K562 (cell line): ENCODE data around the gene KCNT1. TPM values are rescaled to one million over a fixed set of nuclear protein-coding genes. Genes with fewer than 3 reads are reported as not detected.

Source experiments
- ATAC-seq: fragments of 200-7000 bp; cut with Tn5 transposase; 3 replicates; pipeline ENCODE4 v1.9.1; 2020; ENCODE audit warnings: moderate library complexity
- BruUV-seq: library from RNA; stranded (reverse); fragments of 400-500 nt; replicated peaks from 2 replicates; lab custom pipeline; 2021; lab: Mats Ljungman, UMichigan
- CTCF ChIA-PET: fragments of 300-600 bp; formaldehyde crosslinking; extraction: SDS; loops from one replicate; lab custom pipeline; 2021; ENCODE audit warnings: low intra/inter-chr PET ratio; lab: Yijun Ruan, JAX
- POLR2A ChIA-PET: fragments of 300-600, 350-650 bp; sonication (Branson Sonifier 250); formaldehyde crosslinking; extraction: SDS; loops from one replicate; lab custom pipeline; 2021; ENCODE audit warnings: antibody characterized with exemption, inconsistent platforms; lab: Yijun Ruan, JAX
- DNase-seq, 4 experiments: peaks; one replicate each; pipeline versions ENCODE4 v3.0.0 to v3.0.0-alpha.2; 2011 to 2018; ENCODE audit warnings: low spot score in 3 of 4, mixed read lengths in 3 of 4; ENCODE audit errors: extremely low read depth in 1 of 4
- FAIRE-seq: peaks from 2 replicates; lab custom pipeline; 2011; peaks lifted over from hg19 to GRCh38; lab: Jason Lieb, UNC
- H2AFZ ChIP-seq: 2 replicates; pipeline ENCODE4 v1.6.0; 2011; ENCODE audit warnings: low read depth, low read length, control low read depth, inconsistent platforms
- H3K27ac ChIP-seq: fragments of 200-600 bp; 3 replicates; pipeline ENCODE4 v1.8.0; 2011; ENCODE audit warnings: low read depth, mild to moderate bottlenecking, control low read depth, inconsistent platforms, low read length, moderate library complexity, mixed read lengths; ENCODE audit errors: extremely low read depth
- H3K27me3 ChIP-seq, 2 experiments: fragments of 300-600 bp in 1 of 2; 2 replicates in 1 of 2; 3 replicates in 1 of 2; pipeline versions ENCODE4 v1.6.0 to v1.8.0; 2011; ENCODE audit warnings: inconsistent platforms in 2 of 2, low read length in 2 of 2, mild to moderate bottlenecking in 1 of 2, mixed read lengths in 1 of 2, moderate library complexity in 1 of 2; ENCODE audit not compliant: control insufficient read depth in 2 of 2, insufficient read depth in 2 of 2
- H3K36me3 ChIP-seq: fragments of 300-600 bp; 3 replicates; pipeline ENCODE4 v1.8.0; 2011; ENCODE audit warnings: mild to moderate bottlenecking, low read length, inconsistent platforms; ENCODE audit not compliant: control insufficient read depth, insufficient read depth
- H3K4me1 ChIP-seq, 2 experiments: fragments of 200-600 bp in 1 of 2; replicated peaks in 1 of 2; 2 replicates in 1 of 2; 3 replicates in 1 of 2; pipeline versions ENCODE4 v1.5.1 to v1.8.0; 2011; ENCODE audit warnings: inconsistent platforms in 2 of 2, low read length in 2 of 2, mild to moderate bottlenecking in 1 of 2, mixed read lengths in 1 of 2, moderate library complexity in 1 of 2; ENCODE audit not compliant: control insufficient read depth in 2 of 2, insufficient read depth in 2 of 2
- H3K4me2 ChIP-seq: 2 replicates; pipeline ENCODE4 v1.6.1; 2011; ENCODE audit warnings: low read length, control low read depth, inconsistent platforms, mixed read lengths; ENCODE audit not compliant: insufficient read depth
- H3K4me3 ChIP-seq: fragments of 200-600 bp; sonication (generic), shearing (Covaris generic); 2 replicates; pipeline ENCODE4 v1.5.1; 2016; ENCODE audit warnings: control low read depth, inconsistent platforms
- H3K79me2 ChIP-seq: fragments of 200-600 bp; 3 replicates; pipeline ENCODE4 v1.8.0; 2011; ENCODE audit warnings: low read length, inconsistent platforms; ENCODE audit not compliant: control insufficient read depth, insufficient read depth
- H3K9ac ChIP-seq, 2 experiments: 2 replicates each; pipeline versions ENCODE4 v1.6.0 to v1.6.1; 2011; ENCODE audit warnings: low read depth in 2 of 2, low read length in 2 of 2, control low read depth in 1 of 2, inconsistent platforms in 1 of 2, mild to moderate bottlenecking in 1 of 2, mixed read lengths in 1 of 2; ENCODE audit not compliant: insufficient read depth in 1 of 2
- H3K9me1 ChIP-seq: one replicate; pipeline ENCODE4 v1.6.0; 2011; ENCODE audit warnings: inconsistent platforms, mild to moderate bottlenecking, low read length, moderate library complexity; ENCODE audit not compliant: control insufficient read depth, insufficient read depth
- H3K9me3 ChIP-seq: replicated peaks from 2 replicates; pipeline ENCODE4 v1.5.1; 2011; ENCODE audit warnings: low read depth, low read length, inconsistent platforms; ENCODE audit not compliant: control insufficient read depth, insufficient read depth
- H4K20me1 ChIP-seq: replicated peaks from 2 replicates; pipeline ENCODE4 v1.6.1; 2011; ENCODE audit warnings: low read length, inconsistent platforms, mixed read lengths; ENCODE audit not compliant: control insufficient read depth, insufficient read depth
- CHD4 ChIP-seq: fragments of 200-600 bp; sonication (generic); IDR thresholded peaks from 3 replicates; pipeline ENCODE4 v1.6.1; 2012; ENCODE audit warnings: low read depth, mild to moderate bottlenecking, mixed read lengths, low read length, inconsistent platforms; ENCODE audit not compliant: insufficient read depth, insufficient replicate concordance, poor library complexity, severe bottlenecking
- L3MBTL2 ChIP-seq: fragments of 450-650 bp; IDR thresholded peaks from 2 replicates; pipeline ENCODE4 v1.6.1; 2016; ENCODE audit warnings: mild to moderate bottlenecking, moderate library complexity
- MAX ChIP-seq: sonication (generic); formaldehyde crosslinking; IDR thresholded peaks from 2 replicates; pipeline ENCODE4 v1.9.0; 2022; ENCODE audit warnings: mild to moderate bottlenecking, missing genetic modification reagents
- NEUROD1 ChIP-seq: fragments of 150-350 bp; IDR thresholded peaks from 2 replicates; pipeline ENCODE4 v1.6.1; 2014; ENCODE audit warnings: borderline replicate concordance, low read length, low read depth; ENCODE audit not compliant: partially characterized antibody
- NUFIP1 ChIP-seq: fragments of 450-650 bp; IDR thresholded peaks from 2 replicates; pipeline ENCODE4 v1.6.1; 2018; ENCODE audit not compliant: partially characterized antibody
- PHF8 ChIP-seq: fragments of 200-600 bp; sonication (generic); IDR thresholded peaks from 2 replicates; pipeline ENCODE4 v1.6.1; 2012; ENCODE audit warnings: mixed run types, mild to moderate bottlenecking, inconsistent platforms, low read length, moderate library complexity, borderline replicate concordance
- RAD51 ChIP-seq: fragments of 450-650 bp; IDR thresholded peaks from 2 replicates; pipeline ENCODE4 v1.7.1; 2016; ENCODE audit warnings: low read depth, mild to moderate bottlenecking, borderline replicate concordance
- RNF219 ChIP-seq: fragments of 250-450 bp; sonication (Bioruptor Pico); IDR thresholded peaks from 2 replicates; pipeline ENCODE4 v1.5.0; 2022; ENCODE audit warnings: mild to moderate bottlenecking
- SMC3 ChIP-seq: conservative IDR thresholded peaks from 2 replicates; pipeline ENCODE4 v1.6.1; 2011; ENCODE audit warnings: low read depth, low read length, improper control_type of control experiment; ENCODE audit not compliant: insufficient read depth
- TEAD2 ChIP-seq: fragments of 450-650 bp; IDR thresholded peaks from 2 replicates; pipeline ENCODE4 v1.6.1; 2016; ENCODE audit warnings: missing genetic modification characterization, control low read depth, missing compliant biosample characterization
- THRAP3 ChIP-seq: fragments of 450-650 bp; IDR thresholded peaks from 2 replicates; pipeline ENCODE4 v1.6.1; 2016; ENCODE audit warnings: mild to moderate bottlenecking, inconsistent platforms, borderline replicate concordance
- XRCC5 ChIP-seq: fragments of 200-400 bp; formaldehyde crosslinking; IDR thresholded peaks from 2 replicates; pipeline ENCODE4 v1.6.1; 2017; ENCODE audit warnings: low read depth, mild to moderate bottlenecking, low read length
- YBX1 ChIP-seq: fragments of 450-650 bp; IDR thresholded peaks from 2 replicates; pipeline ENCODE4 v1.7.1; 2016; ENCODE audit warnings: mild to moderate bottlenecking
- ZBTB7A ChIP-seq: IDR thresholded peaks from 2 replicates; pipeline ENCODE4 v1.6.1; 2011; ENCODE audit warnings: low read depth, mild to moderate bottlenecking, low read length, moderate library complexity, borderline replicate concordance; ENCODE audit not compliant: control insufficient read depth
- ZFP30 ChIP-seq: fragments of 250-450 bp; sonication (Bioruptor Pico); IDR thresholded peaks from 2 replicates; pipeline ENCODE4 v1.8.0; 2022; ENCODE audit warnings: moderate library complexity, mild to moderate bottlenecking, inconsistent platforms, borderline replicate concordance
- ZKSCAN3 ChIP-seq: fragments of 250-450 bp; sonication (Bioruptor Pico); IDR thresholded peaks from 2 replicates; pipeline ENCODE4 v1.4.0; 2020
- WGBS: fragments of 100-300 bp; shearing (Covaris generic); methylation state at CpG from one replicate; pipeline ENCODE4 v1.1.6; 2016; ENCODE audit warnings: low coverage, mixed read lengths; ENCODE audit not compliant: insufficient coverage; ENCODE audit errors: missing lambda C conversion rate; 5-methylcytosine and 5-hydroxymethylcytosine counted together
- in situ Hi-C: fragments of 300-500 bp; cut with MboI; formaldehyde crosslinking; loops from 4 replicates; pipeline ENCODE4 v1.15.0; 2018; ENCODE audit warnings: inconsistent platforms, mixed read lengths
- intact Hi-C: fragments of 100-400 bp; cut with micrococcal nuclease; formaldehyde crosslinking; loops from 2 replicates; pipeline ENCODE4 v1.14.2; 2022
- polyA plus RNA-seq, 8 experiments: library from polyadenylated mRNA; depleted of rRNA in 4 of 8; stranded (reverse) in 5 of 8; unstranded in 3 of 8; fragments of >200 nt; fragmentation: Nextera tagmentation in 2 of 8; fragmentation: Illumina TruSeq in 1 of 8; extraction: Ambion mirVana in 2 of 8; extraction: Trizol in 1 of 8; gene quantifications; 2 replicates each; pipeline versions ENCODE4 v1.2.1 to v1.2.3, GENCODE V29; 2011 to 2014; ENCODE audit warnings: inconsistent platforms in 1 of 8, missing spikeins in 1 of 8
- total RNA-seq, 7 experiments: library from RNA; depleted of rRNA in 6 of 7; stranded (reverse); fragments of >200 nt in 6 of 7; fragmentation: Illumina TruSeq in 2 of 7; extraction: Trizol in 2 of 7; gene quantifications; 2 replicates each; pipeline versions ENCODE4 v1.2.1 to v1.2.3, GENCODE V29; 2011 to 2021; ENCODE audit warnings: low replicate concordance in 1 of 7

KCNT1 gene
- total and polyA plus RNA-seq, 9 of the 15 experiments (the other 6 are each of a cell fraction or from before 2014, with no cell fraction given): 0.05 TPM; not detected in 8

GRCh38 chr9:135792268-135793128, 90.5 kb downstream of the KCNT1 start:
- H3K27me3 ChIP-seq: peaks cover 31 to 73% of the 10 kb centered on the region in 2 experiments
- no peaks in the 10 kb centered on the region for H3K36me3 ChIP-seq
- no peak overlapping the region for H3K4me3 ChIP-seq
- H3K79me2 ChIP-seq: no peaks in the 10 kb centered on the region
- 21% methylated on average over 25 of the region's 31 CpGs for WGBS
- DNase-seq: peak; percentile 65 to 71 (median 67)
- H3K9me1 ChIP-seq: no peaks in the 10 kb centered on the region
- intact Hi-C loops (loop anchor here (5.0 to 10.0 kb wide), 3 partner anchors 88 to 350 kb away; partner anchors contain the start of gene KCNT1), in situ Hi-C loops (loop anchor here (10.0 kb wide), 1 partner anchor 482 kb away; no protein-coding TSS in a partner anchor)
- no peaks in the 10 kb centered on the region for H3K9me3 ChIP-seq
- peaks cover 16% of the 10 kb centered on the region for H4K20me1 ChIP-seq
- H3K27ac ChIP-seq: no peak overlapping the region
- peak; percentile 73 for ATAC-seq
- POLR2A ChIA-PET: interaction anchor here (0.6 kb wide), 1 partner anchor 37 kb away, joined by 4 read pairs; no protein-coding TSS in a partner anchor
- BruUV-seq: no TSS peak
- H2AFZ ChIP-seq: peak overlapping the region; percentile 70
- CTCF ChIA-PET: interaction anchor here (1.1 kb wide), 1 partner anchor 189 kb away, joined by 3 read pairs; no protein-coding TSS in a partner anchor
- H3K9ac ChIP-seq: peak overlapping the region in 1 of 2 experiments; percentile 61; a peak in 2 of 4 replicates
- H3K4me1 ChIP-seq: peaks cover 3 to 63% of the 10 kb centered on the region in 2 experiments; a peak in 3 of 5 replicates
- peak; percentile 85 for FAIRE-seq
- H3K4me2 ChIP-seq: peak overlapping the region; percentile 15; the same call in 1 of the 2 replicates
- TF ChIP-seq CHD4 (no peak), MAX (CRISPR knock-in tag) (peak; percentile 34; the same call in 1 of the 2 replicates), ZFP30 (CRISPR knock-in tag) (no peak), NEUROD1 (no peak), ZBTB7A (no peak), L3MBTL2 (peak; percentile 87), YBX1 (no peak), PHF8 (no peak), XRCC5 (no peak), TEAD2 (tag) (no peak), ZKSCAN3 (no peak), SMC3 (peak; percentile 49; the same call in 1 of the 2 replicates), RNF219 (CRISPR knock-in tag) (no peak), THRAP3 (no peak), RAD51 (peak; percentile 22; the same call in 1 of the 2 replicates), NUFIP1 (no peak)
